ENCODE data around the gene FGG. TPM values are rescaled to one million over a fixed set of nuclear protein-coding genes. Genes with fewer than 3 reads are reported as not detected.

The FGG gene
- total RNA-seq, 1 experiment from 2014 or later = not detected

DNA sequence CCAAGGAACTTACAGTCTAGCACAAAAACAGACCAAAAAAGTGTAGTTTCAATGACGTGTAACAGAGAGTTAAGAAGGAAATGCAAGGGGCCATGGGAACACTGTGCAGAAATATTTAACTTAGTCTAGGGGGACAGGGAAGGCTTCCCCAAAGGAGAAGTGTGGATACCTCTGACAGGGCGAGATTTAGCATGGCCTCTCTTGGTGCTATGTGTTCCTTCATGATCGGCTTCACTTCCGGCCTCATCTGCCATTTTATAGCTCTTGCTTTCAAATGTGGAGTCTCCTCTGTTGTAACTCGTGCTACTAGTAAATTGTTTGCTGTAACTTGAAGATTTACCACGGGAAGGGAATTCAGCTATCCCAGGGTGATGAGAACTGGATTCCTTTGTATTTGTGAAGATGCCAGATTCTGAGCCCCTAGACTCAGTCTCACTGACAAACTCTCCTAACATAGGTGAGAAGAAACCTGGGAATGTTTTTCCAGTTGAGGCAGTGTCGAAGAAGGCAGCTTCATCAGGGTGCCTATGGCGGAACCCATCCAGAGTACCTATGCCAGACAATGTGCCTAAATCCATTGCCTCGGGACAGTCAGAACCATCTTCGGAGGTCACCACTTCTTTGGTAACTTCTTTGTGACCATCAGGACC, 27.0 kb downstream of the FGG start:
- Histone ChIP-seq H3K56ac (ENCODE audit: insufficient read length, low read depth, low read length) (no peak overlapping the region), H4K5ac (ENCODE audit: insufficient read length, low read depth, low read length) (no peak overlapping the region), H2BK120ac (ENCODE audit: low read depth, low read length, poor library complexity, severe bottlenecking) (no peak overlapping the region), H3K18ac (ENCODE audit: insufficient read length, low read depth, low read length) (no peak overlapping the region), H3K79me1 (ENCODE audit: insufficient read depth, low read depth, low read length, poor library complexity, severe bottlenecking) (no peaks in the 10 kb centered on the region), H3K4me2 (ENCODE audit: insufficient read depth, insufficient read length, low read length) (no peak overlapping the region), H4K8ac (replicated peaks; ENCODE audit: insufficient read length, low read depth, low read length) (no peak overlapping the region), H2AK5ac (ENCODE audit: insufficient read length, low read length) (no peak overlapping the region), H2BK15ac (ENCODE audit: low read depth, low read length) (no peak overlapping the region), H2BK20ac (ENCODE audit: low read depth, low read length, poor library complexity, severe bottlenecking) (no peak overlapping the region), H2BK12ac (ENCODE audit: insufficient read length, low read depth, low read length) (no peak overlapping the region), H3K23ac (ENCODE audit: insufficient read length, low read depth, low read length) (no peak overlapping the region), H3K9me3 (ENCODE audit: control insufficient read depth, low read depth, low read length) (no peaks in the 10 kb centered on the region), H3K9ac (ENCODE audit: extremely low read depth, insufficient read length, low read length) (no peak overlapping the region), H3K14ac (ENCODE audit: insufficient read depth, low read length) (no peak overlapping the region), H3K23me2 (ENCODE audit: insufficient read length, low read depth, low read length, poor library complexity, severe bottlenecking) (no peaks in the 10 kb centered on the region), H3K4me1 (ENCODE audit: insufficient read depth, low read length) (no peaks in the 10 kb centered on the region), H4K91ac (ENCODE audit: insufficient read length, low read depth, low read length) (no peak overlapping the region), H3K4ac (ENCODE audit: low read depth, low read length) (no peak overlapping the region), H3K27me3 (ENCODE audit: insufficient read depth, low read length) (no peaks in the 10 kb centered on the region), H3K79me2 (ENCODE audit: insufficient read depth, low read length) (no peaks in the 10 kb centered on the region), H2AFZ (ENCODE audit: low read length) (no peak overlapping the region), H4K20me1 (ENCODE audit: control insufficient read depth, insufficient read depth, insufficient read length) (no peaks in the 10 kb centered on the region), H2BK5ac (ENCODE audit: insufficient read length, low read length) (no peak overlapping the region), H3K27ac (ENCODE audit: insufficient read length, low read depth, low read length) (no peak overlapping the region), H3T11ph (ENCODE audit: low read length) (no peak overlapping the region)
- no peaks in the 10 kb centered on the region for H3K9me3 Mint-ChIP-seq
- no CpG with 5 or more reads among the region's 10 CpGs for WGBS (ENCODE audit: extremely low coverage, insufficient read length, low lambda C conversion rate)
- no peak overlapping the region for H3K27ac Mint-ChIP-seq
- H3K4me3 Mint-ChIP-seq = no peak overlapping the region
- TF ChIP-seq, protein P1, sequence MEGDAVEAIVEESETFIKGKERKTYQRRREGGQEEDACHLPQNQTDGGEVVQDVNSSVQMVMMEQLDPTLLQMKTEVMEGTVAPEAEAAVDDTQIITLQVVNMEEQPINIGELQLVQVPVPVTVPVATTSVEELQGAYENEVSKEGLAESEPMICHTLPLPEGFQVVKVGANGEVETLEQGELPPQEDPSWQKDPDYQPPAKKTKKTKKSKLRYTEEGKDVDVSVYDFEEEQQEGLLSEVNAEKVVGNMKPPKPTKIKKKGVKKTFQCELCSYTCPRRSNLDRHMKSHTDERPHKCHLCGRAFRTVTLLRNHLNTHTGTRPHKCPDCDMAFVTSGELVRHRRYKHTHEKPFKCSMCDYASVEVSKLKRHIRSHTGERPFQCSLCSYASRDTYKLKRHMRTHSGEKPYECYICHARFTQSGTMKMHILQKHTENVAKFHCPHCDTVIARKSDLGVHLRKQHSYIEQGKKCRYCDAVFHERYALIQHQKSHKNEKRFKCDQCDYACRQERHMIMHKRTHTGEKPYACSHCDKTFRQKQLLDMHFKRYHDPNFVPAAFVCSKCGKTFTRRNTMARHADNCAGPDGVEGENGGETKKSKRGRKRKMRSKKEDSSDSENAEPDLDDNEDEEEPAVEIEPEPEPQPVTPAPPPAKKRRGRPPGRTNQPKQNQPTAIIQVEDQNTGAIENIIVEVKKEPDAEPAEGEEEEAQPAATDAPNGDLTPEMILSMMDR (conservative IDR thresholded peaks at IDR 0.05) = no peak
- no peak for DNase-seq
- H3K4me1 Mint-ChIP-seq = peaks cover 5 to 7% of the 10 kb centered on the region in 2 experiments
- H3K27me3 Mint-ChIP-seq (ENCODE audit: low read depth) = no peaks in the 10 kb centered on the region
- no peaks in the 10 kb centered on the region for H3K36me3 Mint-ChIP-seq (ENCODE audit: insufficient read depth in 1 of 3, low read depth in 3 of 3)

Measured in H9 (cell line).